NCI-H526 (cell line): ENCODE measurements around the gene GADD45G.
A peak's percentile ranks its signal among the peaks of the same experiment; 100 is the strongest.

Source experiments
- DNase-seq, 2 experiments: peaks; one replicate each; lab custom pipeline; 2025; lab: John Stamatoyannopoulos, UW

Gene GADD45G, protein sequence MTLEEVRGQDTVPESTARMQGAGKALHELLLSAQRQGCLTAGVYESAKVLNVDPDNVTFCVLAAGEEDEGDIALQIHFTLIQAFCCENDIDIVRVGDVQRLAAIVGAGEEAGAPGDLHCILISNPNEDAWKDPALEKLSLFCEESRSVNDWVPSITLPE

DNA sequence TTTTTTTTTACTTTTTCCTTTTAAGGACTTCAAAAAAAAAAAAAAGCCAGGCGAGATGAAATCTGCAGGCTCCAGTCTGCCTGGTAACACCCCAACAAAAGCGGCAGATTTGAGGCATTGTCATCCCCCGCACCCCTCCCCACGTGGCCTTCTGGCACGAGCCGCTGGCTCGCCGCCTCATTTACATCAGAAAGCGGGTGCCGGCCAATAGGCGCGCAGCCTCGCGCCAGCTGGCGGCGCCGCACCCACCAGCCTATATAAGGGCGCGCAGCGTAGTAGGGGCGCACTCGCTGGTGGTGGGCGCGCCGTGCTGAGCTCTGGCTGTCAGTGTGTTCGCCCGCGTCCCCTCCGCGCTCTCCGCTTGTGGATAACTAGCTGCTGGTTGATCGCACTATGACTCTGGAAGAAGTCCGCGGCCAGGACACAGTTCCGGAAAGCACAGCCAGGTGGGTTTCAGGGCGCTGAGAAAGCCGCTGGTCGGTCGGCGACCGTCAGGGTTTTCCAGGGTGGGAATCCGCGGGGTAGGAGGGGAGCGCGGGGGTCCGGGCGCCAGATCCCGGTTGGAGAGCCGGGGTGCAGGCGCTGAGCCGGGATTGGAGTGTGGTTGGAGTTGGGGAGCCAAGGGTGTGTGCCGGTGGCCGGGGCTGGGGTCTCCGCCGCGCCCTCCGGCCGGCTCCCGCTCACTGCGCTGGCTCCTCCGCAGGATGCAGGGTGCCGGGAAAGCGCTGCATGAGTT, at the start of gene GADD45G:
TSS of gene GADD45G (plus strand) at position 284 of the 736 bp plus-strand sequence. CDS start at position 394, 110 bp downstream.
- DNase-seq, result peak; percentile 52 to 89

GRCh38 chr9:89555036-89555415, 49.8 kb upstream of the GADD45G start:
- no peak for DNase-seq

DNA sequence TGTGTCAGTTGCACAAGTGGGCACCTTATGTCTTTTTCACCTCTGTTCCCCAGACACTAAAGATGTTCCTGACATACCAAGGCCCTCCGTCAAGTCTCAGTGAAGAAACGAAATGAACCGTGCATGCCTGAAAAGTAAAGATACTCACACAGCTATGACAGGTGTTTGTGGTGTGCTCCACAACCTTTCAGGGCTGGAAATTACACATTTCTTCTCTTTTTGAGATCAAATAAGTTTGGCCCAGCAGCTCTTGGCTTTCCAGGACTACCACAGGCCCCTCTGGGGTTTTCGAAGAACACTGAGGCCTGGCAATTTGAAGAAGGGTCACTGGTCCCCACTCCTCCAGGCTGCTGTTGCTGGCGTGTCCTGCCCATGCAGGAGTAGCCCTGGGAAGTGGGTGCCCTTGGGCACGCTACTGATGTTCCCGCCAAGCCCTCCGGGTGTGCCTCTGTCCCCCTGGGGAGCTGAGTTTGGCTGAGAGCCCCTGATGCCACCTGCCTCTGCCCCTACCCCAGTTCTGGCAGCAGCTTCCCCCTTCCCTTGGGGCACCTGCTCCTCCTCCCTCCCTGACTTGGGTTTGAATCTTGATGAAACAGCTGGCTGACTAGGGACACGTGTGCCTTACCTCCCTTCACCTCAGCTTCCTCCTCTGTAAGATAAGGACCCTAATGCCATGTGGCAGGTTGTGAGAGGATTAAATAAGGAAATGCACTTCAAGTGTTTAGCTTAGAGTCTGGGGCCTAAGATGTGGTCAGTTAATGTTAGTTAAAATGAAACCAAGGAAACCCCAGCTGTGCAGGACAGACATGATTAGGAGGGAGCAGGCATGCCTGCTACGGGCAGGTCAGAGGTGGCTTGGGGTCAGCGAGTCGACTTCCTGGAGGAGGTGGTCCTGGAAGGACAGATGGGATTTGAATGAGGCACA, 49.1 kb upstream of the GADD45G start:
- no peak for DNase-seq

- no peak for DNase-seq
Observed at GRCh38 chr9:89558196-89558899, 46.5 kb upstream of the GADD45G start.

DNA sequence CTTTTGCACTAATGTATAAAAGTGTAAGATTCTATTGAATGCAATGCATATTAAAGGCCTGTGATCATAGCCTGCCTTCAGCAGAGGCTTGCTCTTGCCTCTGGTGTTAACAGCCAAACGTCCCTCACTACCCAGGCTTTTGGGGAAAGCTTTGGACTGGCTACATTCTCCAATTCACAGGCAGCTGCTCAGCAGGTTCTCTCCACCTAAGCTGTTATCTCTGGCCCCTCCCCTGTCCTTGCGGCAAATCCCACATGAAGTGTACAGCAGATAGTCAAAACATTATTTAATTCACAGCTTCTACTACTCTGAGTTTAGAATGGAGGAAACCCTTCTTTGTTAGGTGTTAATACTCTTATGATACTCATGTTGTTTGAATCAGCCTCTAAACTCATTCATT, 45.9 kb upstream of the GADD45G start:
- DNase-seq, result no peak

GRCh38 chr9:89562186-89562814, 42.5 kb upstream of the GADD45G start:
- DNase-seq, result no peak

- no peak for DNase-seq
Observed at GRCh38 chr9:89563571-89564345, 41.1 kb upstream of the GADD45G start.

DNA sequence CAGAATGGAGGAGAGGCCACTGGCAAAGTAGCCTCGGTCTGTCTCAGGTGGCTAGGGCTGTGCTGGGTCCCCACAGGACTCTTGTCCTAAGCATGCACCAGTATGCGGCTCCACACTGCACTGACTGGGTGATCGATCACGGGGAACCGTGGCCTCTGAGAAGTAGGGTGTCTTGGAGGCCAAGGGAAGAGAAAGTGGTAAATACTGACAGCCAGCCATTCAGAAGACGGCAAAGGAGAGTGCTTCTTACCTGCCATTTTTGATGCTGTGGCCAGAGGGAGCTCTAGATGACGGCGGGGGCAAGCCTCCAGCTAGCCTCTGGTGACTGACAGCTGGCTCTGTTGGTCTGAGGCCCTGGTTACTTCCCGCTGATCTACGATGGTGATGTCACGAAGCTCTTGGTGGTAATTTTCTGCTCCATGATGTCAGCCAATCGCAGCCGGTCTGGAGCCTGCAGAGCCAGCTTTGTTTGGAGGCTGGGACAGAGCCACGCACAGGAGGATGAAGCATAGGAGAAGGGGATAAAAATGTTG, 40.4 kb upstream of the GADD45G start:
- peak in 1 of 2 experiments; percentile 10 for DNase-seq

DNA sequence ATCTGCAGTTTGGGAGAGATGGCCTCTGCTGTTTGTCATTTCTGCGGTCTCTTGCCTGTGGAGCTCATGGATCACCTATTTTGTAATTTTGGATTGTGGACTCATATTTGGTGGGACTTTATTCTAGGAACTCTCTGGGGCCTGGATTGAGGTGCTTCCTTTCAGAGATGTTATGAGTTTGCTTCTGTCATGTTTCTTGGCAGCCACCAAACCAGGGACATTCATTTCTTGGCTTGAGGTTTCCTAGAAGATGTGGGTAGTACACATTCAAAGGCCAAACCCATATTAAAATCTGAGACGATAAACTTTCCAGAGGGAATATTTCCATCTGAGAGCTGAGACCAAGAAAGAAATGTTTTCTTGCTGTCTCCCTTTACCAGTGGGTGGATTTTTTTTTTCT, 37.2 kb upstream of the GADD45G start:
- DNase-seq, result no peak

- DNase-seq, result no peak
Observed at GRCh38 chr9:89574309-89574708, 30.5 kb upstream of the GADD45G start.

GRCh38 chr9:89576404-89576839, 28.4 kb upstream of the GADD45G start:
- DNase-seq, result peak in 1 of 2 experiments; percentile 4

DNA sequence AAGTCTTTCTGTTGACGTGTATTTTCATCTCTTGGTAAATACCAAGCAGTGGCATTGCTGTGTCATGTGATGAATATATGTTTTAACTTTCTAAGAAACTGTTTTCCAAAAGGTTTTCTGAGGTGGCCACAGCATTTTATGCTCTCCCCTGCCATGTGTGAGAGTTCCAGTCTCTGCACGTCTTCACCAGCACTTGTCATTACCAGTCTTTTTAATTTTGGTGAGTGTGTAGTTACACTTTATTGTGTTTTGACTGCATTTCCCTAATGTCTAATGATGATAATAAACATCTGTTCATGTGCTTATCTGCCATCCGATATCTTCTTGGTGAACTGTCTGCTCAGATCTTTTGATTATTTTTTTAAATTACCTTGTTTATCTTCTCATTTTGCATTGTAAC, 27.4 kb upstream of the GADD45G start:
- no peak for DNase-seq

- no peak for DNase-seq
Observed at GRCh38 chr9:89579741-89580385, 24.9 kb upstream of the GADD45G start.

DNA sequence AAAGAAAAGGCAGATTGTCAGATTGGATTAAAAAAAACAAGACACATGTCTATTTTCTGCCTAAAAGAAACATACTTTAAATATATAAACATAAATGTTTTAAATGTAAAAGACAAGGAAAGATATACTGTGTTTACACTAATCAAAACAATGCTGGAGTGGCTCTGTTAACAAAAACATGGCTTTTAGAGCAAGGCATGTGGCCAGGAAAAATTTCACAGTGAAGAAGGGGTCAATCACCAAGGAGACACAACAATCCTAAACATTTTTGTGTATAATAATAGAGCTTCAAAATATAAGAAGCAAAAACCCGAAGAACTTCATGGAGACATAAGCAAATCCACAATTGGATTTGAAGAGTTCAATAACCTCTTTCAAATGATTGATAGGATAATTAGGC, 18.5 kb upstream of the GADD45G start:
- no peak for DNase-seq

GRCh38 chr9:89588271-89588879, 16.4 kb upstream of the GADD45G start:
- no peak for DNase-seq

DNA sequence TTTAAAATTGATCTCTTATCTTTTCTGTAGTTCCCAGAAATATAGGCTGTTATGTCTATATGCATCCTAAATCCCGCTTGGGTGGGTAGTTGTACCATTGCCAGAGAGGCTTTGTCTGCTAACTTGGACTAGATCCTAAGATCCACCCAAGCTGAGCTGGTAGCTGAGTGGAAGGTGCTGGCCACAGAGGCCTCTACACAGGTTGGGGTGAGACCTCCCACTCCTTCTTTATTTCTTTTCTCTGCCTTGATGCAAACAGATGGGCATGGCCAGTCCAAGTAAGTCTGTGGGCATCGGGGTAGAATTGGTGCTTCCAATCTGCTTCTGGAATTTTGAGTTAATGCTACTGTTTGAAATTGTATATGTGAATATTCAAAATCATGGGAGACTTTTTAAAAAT, 14.4 kb upstream of the GADD45G start:
- no peak for DNase-seq

- DNase-seq, result no peak
Observed at GRCh38 chr9:89591274-89592212, 13.3 kb upstream of the GADD45G start.

DNA sequence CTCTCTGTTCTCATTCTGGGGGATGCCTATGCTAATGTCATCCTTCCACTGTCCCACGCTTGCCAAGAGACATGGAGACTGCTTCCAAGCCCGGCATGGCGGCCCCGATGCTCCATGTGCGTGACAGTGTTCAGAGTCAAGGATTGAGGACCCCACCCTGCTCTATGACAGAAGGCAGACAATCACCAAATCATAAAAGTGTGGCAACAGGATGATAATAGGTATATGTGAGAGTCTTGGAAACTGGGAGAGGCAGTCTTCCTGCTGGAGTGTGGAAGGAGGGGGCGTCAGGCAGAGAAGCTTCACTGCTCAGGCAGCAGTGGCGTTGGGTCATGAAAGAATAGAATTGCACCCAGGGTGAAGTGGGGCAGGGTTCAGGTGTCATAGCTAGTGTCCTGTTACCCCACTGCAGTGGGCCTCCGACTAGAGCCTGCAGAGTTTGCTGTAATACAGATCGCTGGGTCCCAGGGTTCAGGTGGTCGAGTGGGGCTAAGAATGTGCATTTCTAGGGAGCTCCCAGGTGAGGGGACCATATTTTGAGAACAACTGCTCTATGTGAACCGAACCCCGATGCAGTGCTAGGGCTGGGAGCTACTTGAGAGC, 12.5 kb upstream of the GADD45G start:
- no peak for DNase-seq
